Karpas-422 (cell line): ENCODE measurements around the gene RNF41. TPM values are rescaled to one million over a fixed set of nuclear protein-coding genes. Genes with fewer than 3 reads are reported as not detected.
"Not testable (repeated sequence)": the region's sequence is repeated elsewhere in the genome, so short reads cannot be mapped to it uniquely, and the experiment has no call there.

Source experiments
- DNase-seq: peaks from one replicate; pipeline ENCODE4 v3.0.0-alpha.2; 2015
- H2AFZ ChIP-seq: fragments of 200-600 bp; sonication (generic); 2 replicates; pipeline ENCODE4 v1.6.1; 2014; ENCODE audit warnings: antibody characterized with exemption, low read length, mixed read lengths
- H3K27ac ChIP-seq: fragments of 200-600 bp; sonication (generic); 2 replicates; pipeline ENCODE4 v1.5.1; 2014; ENCODE audit warnings: mild to moderate bottlenecking, low read length, moderate library complexity
- H3K27me3 ChIP-seq: fragments of 200-600 bp; sonication (generic); 2 replicates; pipeline ENCODE4 v1.6.1; 2014; ENCODE audit warnings: low read length, mixed read lengths
- H3K36me3 ChIP-seq: fragments of 200-600 bp; sonication (generic); 2 replicates; pipeline ENCODE4 v1.6.1; 2014; ENCODE audit warnings: low read length, mixed read lengths; ENCODE audit not compliant: insufficient read depth
- H3K4me1 ChIP-seq: fragments of 200-600 bp; sonication (generic); 2 replicates; pipeline ENCODE4 v1.6.1; 2014; ENCODE audit warnings: mild to moderate bottlenecking, low read length, mixed read lengths
- H3K4me2 ChIP-seq: fragments of 200-600 bp; sonication (generic); 2 replicates; pipeline ENCODE4 v1.6.1; 2014; ENCODE audit warnings: low read length, low read depth, mild to moderate bottlenecking; ENCODE audit not compliant: poor library complexity, severe bottlenecking
- H3K4me3 ChIP-seq: fragments of 200-600 bp; sonication (generic); 2 replicates; pipeline ENCODE4 v1.5.1; 2014; ENCODE audit warnings: mild to moderate bottlenecking, antibody characterized with exemption, low read length, mixed read lengths
- H3K79me2 ChIP-seq: fragments of 200-600 bp; sonication (generic); 2 replicates; pipeline ENCODE4 v1.6.1; 2014; ENCODE audit warnings: mild to moderate bottlenecking, low read length, mixed read lengths
- H3K9ac ChIP-seq: fragments of 200-600 bp; sonication (generic); 2 replicates; pipeline ENCODE4 v1.6.0; 2014; ENCODE audit warnings: low read length
- H3K9me2 ChIP-seq: fragments of 200-600 bp; sonication (generic), shearing (Covaris generic); replicated peaks from 2 replicates; pipeline ENCODE4 v1.6.0; 2014; ENCODE audit warnings: mild to moderate bottlenecking, low read length, moderate library complexity; ENCODE audit not compliant: insufficient read depth
- H3K9me3 ChIP-seq: fragments of 300-700, 200-600 bp; sonication (generic); 2 replicates; pipeline ENCODE4 v1.6.1; 2014; ENCODE audit warnings: low read length, mixed read lengths
- H4K20me1 ChIP-seq: fragments of 200-600 bp; sonication (generic); 2 replicates; pipeline ENCODE4 v1.6.1; 2014; ENCODE audit warnings: mild to moderate bottlenecking, antibody characterized with exemption, low read length, low read depth; ENCODE audit not compliant: insufficient read depth
- total RNA-seq: library from RNA; depleted of rRNA; stranded (reverse); fragments of >200 nt; shearing (Covaris generic); gene quantifications from 2 replicates; pipeline ENCODE4 v1.2.3, GENCODE V29; 2014; ENCODE audit warnings: low replicate concordance; rRNA removed

RNF41 gene
- 52.0 and 63.6 TPM in 2 replicates for total RNA-seq

DNA sequence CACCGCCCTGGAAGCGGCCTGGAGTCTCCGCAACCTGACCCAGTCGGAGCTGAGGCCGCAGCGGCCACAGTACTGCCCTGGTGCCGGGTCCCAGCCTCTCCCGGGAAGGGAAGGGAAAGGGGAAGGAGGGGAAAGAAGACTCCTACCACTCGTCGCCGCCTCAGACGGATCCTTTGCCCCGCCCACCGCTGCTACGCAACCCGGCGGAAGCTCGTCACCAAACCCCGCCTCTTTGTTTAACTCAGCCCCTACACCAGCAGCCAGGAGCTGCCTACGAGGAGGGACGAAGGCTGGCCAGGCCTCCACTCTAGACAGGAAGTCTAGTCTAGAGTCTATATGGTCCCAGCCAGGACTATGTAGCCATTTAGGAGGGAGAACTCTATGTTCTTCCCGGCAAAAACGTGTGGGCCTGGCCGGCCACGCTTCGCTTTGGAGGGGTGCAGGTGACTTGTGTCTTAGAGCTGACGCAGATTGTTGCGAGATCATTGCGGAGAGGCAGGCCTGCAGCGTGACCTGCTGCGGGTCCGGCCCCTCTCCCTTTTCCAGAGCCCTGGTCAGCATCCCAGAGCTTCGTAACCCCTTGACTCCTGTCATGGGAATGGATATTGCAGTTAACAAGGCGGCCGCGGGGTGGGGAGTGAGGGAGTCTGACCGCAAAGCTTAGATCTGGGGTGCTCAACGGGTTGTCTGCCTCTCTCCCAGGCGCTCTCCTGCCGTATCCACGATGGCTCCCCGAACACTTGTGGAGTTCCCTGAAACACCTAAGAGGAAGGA is at the start of gene RNF41:
Gene RNF41, minus strand, starts transcription at position 166 of the 774 bp plus-strand sequence. CDS start 7,875 bp downstream, outside the sequence.
- Histone ChIP-seq H3K36me3 (0 out of 2 replicates have a peak, but pooled peaks cover 3% of the 10 kb centered on the region), H3K27me3 (no peaks in the 10 kb centered on the region), H3K4me2 (peak within 1 kb of the TSS; percentile 95), H3K4me1 (peaks cover 37% of the 10 kb centered on the region), H3K9me2 (no peaks in the 10 kb centered on the region), H3K4me3 (peak within 1 kb of the TSS; percentile 91), H4K20me1 (no peaks in the 10 kb centered on the region), H2AFZ (peak within 1 kb of the TSS; percentile 90), H3K27ac (peak within 1 kb of the TSS; percentile 86), H3K9ac (peak within 1 kb of the TSS; percentile 86), H3K9me3 (no peaks in the 10 kb centered on the region), H3K79me2 (peaks cover 49% of the 10 kb centered on the region)
- peak; percentile 98 for DNase-seq

DNA sequence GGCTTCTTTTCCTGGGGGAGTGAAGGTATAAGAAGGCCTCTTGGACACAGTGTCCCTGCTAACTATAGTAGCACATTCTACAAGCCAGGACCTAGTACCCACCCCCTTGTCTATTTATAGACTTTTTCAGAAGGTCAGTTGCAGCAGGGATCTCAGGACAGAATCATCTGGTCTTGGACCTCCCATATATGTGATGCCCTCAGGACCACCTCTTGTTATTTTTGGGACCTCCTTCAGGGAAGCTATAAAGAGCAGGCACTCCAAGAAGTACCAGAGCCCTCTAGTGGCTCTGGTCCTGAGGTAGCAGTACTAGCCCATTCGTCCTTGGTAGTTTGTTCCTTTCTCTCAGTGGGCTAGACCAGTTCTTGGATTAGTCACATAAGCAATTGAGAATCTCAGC is 49.3 kb upstream of the RNF41 start:
- H3K4me1 ChIP-seq: peaks cover 14% of the 10 kb centered on the region
- H3K79me2 ChIP-seq: peaks cover 8% of the 10 kb centered on the region
- H3K9ac ChIP-seq: no peak overlapping the region
- H3K36me3 ChIP-seq: peaks cover 26% of the 10 kb centered on the region
- no peaks in the 10 kb centered on the region for H3K9me3 ChIP-seq
- no peak overlapping the region for H3K27ac ChIP-seq
- H4K20me1 ChIP-seq: no peaks in the 10 kb centered on the region
- no peak overlapping the region for H2AFZ ChIP-seq
- H3K4me2 ChIP-seq: no peak overlapping the region
- peak; percentile 54 for DNase-seq
- H3K9me2 ChIP-seq: no peaks in the 10 kb centered on the region
- H3K27me3 ChIP-seq: no peaks in the 10 kb centered on the region
- H3K4me3 ChIP-seq: no peak overlapping the region

DNA sequence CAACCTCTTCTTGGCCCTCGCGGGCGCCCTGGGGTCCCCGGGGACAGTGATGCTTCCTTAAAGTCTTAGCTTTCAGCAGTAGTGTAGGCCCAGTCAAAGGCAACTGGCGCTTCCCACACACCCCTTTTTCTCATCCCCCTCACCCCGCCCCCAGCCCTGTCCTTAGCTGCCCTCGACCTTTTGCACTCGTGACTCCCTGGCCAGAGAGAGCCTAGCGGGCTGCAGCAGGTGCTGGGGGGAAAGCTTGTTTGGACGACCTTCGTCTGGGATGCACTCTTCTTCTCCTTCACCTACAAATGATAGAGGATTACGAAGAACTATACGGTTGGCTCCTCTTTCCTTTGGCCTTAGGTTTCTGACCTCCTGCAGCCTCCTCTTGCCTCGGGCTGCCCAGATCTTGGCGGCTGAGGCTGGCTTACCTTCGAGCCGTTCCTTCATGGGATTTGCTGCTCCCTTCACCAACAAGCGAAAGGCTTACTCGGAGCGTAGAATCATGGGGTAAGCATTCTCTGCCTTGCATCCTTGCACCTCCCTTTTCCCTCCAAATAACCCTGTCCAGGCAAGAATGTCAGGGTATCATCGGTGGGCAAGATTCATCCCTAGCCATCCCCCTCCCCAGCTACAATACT is 45.8 kb upstream of the RNF41 start:
- peaks cover 18% of the 10 kb centered on the region for H3K4me1 ChIP-seq
- peak overlapping the region; percentile 97 for H3K4me2 ChIP-seq
- peak overlapping the region; percentile 86 for H3K4me3 ChIP-seq
- H4K20me1 ChIP-seq: no peaks in the 10 kb centered on the region
- H3K9me2 ChIP-seq: no peaks in the 10 kb centered on the region
- H3K9ac ChIP-seq: peak overlapping the region; percentile 89
- H3K79me2 ChIP-seq: peaks cover 8% of the 10 kb centered on the region
- no peaks in the 10 kb centered on the region for H3K9me3 ChIP-seq
- DNase-seq: no peak
- peaks cover 4% of the 10 kb centered on the region; the same call in 1 of the 2 replicates for H3K36me3 ChIP-seq
- H3K27ac ChIP-seq: peak overlapping the region; percentile 71
- H3K27me3 ChIP-seq: no peaks in the 10 kb centered on the region
- peak overlapping the region; percentile 64 for H2AFZ ChIP-seq

DNA sequence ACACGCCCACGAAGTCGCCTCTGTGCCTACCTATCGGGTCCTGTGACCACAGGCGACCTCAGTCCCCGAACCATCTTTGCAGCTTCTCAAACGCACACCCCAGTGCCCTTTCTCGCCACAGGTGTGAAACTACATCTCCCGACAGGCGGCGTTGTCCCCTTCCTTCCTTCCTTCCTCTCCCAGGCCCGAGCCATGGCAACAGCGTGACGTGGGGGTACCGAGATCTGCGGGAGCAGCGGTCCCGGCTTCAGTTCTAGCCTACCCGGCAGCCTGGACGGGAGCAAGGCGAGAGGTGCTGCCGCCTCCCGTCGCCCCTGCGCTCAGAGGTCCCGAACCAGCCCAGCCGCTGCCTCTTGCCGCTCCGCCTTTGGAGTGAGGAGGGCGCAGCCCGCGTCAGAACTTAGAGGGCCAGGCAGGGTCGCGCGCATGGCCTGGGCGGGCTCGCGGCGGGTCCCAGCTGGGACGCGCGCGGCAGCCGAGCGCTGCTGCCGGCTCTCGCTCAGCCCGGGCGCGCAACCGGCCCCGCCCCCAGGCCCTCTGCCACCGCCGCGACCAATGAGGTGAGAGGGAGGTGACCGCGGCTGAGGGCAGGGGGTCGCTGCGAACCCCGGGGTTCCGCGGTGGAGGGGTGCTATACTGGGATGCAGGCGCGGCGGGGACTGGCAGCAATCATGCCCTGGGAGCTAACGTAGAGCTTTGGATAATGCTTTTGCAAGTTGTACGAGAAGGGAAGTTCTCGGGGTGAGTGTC is 45.1 kb upstream of the RNF41 start, which contains the start of gene COQ10A:
Gene COQ10A, plus strand, starts transcription at position 250 of the 750 bp plus-strand sequence. Its CDS starts 177 bp downstream, at position 427.
- H3K4me1 ChIP-seq: peaks cover 18% of the 10 kb centered on the region
- no peaks in the 10 kb centered on the region for H3K9me3 ChIP-seq
- H3K9ac ChIP-seq: peak within 1 kb of the TSS; percentile 89
- H4K20me1 ChIP-seq: no peaks in the 10 kb centered on the region
- H3K27me3 ChIP-seq: no peaks in the 10 kb centered on the region
- DNase-seq: peak; percentile 95
- peak within 1 kb of the TSS; percentile 64 for H2AFZ ChIP-seq
- H3K27ac ChIP-seq: peak within 1 kb of the TSS; percentile 71
- H3K36me3 ChIP-seq: peaks cover 4% of the 10 kb centered on the region; the same call in 1 of the 2 replicates
- H3K4me3 ChIP-seq: peak within 1 kb of the TSS; percentile 86
- no peaks in the 10 kb centered on the region for H3K9me2 ChIP-seq
- peak within 1 kb of the TSS; percentile 97 for H3K4me2 ChIP-seq
- H3K79me2 ChIP-seq: peaks cover 8% of the 10 kb centered on the region

DNA sequence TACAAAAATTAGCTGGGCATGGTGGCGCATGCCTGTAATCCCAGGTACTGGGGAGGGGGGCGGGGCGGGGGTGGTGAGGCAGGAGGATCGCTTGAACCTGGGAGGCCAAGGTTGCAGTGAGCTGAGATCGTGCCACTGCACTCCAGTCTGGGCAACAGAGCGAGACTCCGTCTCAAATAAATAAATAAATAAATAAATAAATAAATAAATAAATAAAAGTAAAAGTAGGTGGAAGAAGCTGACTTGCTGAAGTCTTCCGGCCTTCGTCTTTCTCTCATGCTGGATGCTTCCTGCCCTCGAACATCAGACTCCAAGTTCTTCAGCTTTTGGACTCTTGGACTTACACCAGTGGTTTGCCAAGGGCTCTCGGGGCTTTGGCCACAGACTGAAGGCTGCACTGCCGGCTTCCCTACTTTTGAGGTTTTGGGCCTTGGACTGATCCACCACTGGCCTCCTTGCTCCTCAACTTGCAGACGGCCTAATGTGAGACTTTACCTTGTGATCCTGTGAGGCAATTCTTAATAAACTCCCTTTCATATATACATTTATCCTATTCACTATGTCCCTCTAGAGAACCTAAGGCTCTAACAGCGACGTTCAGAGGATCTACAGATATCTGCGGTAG is 44.5 kb upstream of the RNF41 start:
- H3K4me3 ChIP-seq: peak overlapping the region; percentile 86
- H3K9me2 ChIP-seq, H3K79me2 ChIP-seq, H4K20me1 ChIP-seq, H3K9me3 ChIP-seq, DNase-seq, H3K27me3 ChIP-seq, H3K36me3 ChIP-seq: not testable (repeated sequence)
- H3K4me2 ChIP-seq: peak overlapping the region; percentile 97
- H3K9ac ChIP-seq: peak overlapping the region; percentile 89
- H3K27ac ChIP-seq: peak overlapping the region; percentile 71
- peak overlapping the region; percentile 64 for H2AFZ ChIP-seq
- peaks cover 18% of the 10 kb centered on the region for H3K4me1 ChIP-seq

DNA sequence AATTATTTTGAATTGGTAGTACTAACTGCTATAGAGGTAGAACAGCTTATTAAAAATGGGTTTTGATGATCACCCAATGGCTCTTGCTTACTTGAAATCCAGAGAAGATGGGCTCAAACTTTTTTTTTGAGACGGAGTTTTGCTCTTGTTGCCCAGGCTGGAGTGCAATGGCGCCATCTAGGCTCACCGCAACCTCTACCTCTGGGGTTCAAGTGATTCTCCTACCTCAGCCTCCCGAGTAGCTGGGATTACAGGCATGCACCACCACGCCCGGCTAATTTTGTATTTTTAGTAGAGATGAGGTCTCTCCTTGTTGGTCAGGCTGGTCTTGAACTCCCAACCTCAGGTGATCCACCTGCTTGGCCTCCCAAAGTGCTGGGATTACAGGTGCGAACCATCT is 41.2 kb upstream of the RNF41 start:
- not testable (repeated sequence) for H3K4me2 ChIP-seq, H3K9ac ChIP-seq, H4K20me1 ChIP-seq, H3K27ac ChIP-seq, H3K36me3 ChIP-seq, H3K4me3 ChIP-seq, H3K9me3 ChIP-seq, H2AFZ ChIP-seq, H3K27me3 ChIP-seq, DNase-seq, H3K9me2 ChIP-seq, H3K79me2 ChIP-seq
- peaks cover 22% of the 10 kb centered on the region for H3K4me1 ChIP-seq

DNA sequence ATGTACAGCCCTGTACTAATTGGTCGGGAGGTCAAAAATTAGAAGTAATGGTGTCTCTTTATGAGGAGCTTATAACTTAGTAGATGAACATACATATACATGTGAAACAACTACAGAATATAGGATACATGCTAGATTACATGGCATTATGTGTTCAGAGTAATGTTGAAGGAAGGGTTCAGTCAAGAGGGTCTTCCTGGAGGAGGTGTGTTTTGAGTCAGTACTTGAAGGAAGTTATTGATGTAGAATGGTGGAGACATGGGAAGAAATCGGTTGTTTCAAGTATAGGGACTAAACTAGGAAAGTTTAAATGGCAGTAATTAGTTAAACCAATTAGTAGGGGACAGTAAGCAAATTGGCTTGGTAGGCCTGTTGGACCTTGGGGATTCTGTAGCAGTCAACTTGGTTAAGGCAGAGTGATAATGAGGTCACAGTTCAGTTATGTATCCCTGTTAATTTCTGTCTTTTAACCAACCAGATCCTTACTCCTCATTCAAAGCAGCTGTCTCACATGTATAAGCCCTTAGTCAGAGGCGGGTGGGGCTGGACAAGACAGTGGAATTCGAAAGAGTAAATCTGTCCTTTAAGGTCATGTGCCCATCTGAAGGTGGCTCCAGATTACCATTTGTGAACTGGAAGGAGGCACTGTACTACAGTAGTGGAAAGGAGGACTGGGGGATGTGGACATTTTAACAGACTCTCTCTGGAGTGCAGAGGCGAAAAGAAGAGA is 39.9 kb upstream of the RNF41 start:
- no peak overlapping the region for H3K4me2 ChIP-seq
- H3K27me3 ChIP-seq: no peaks in the 10 kb centered on the region
- no peak overlapping the region for H2AFZ ChIP-seq
- H3K9me3 ChIP-seq: no peaks in the 10 kb centered on the region
- H3K4me3 ChIP-seq: no peak overlapping the region
- H3K36me3 ChIP-seq: no peaks in the 10 kb centered on the region
- no peak for DNase-seq
- no peak overlapping the region for H3K27ac ChIP-seq
- H3K9ac ChIP-seq: no peak overlapping the region
- H4K20me1 ChIP-seq: no peaks in the 10 kb centered on the region
- H3K4me1 ChIP-seq: peaks cover 22% of the 10 kb centered on the region
- peaks cover 14% of the 10 kb centered on the region for H3K79me2 ChIP-seq
- H3K9me2 ChIP-seq: no peaks in the 10 kb centered on the region
